Medulla oblongata (tissue), 1 donor: ENCODE measurements around the gene HOATZ.

Experiments used
- DNase-seq: peaks from one replicate; pipeline ENCODE4 v3.0.0-alpha.2; 2015; ENCODE audit errors: extremely low spot score

The HOATZ gene

GRCh38 chr11:111577821-111578220 lies 63.2 kb downstream of the HOATZ start:
- no peak for DNase-seq

GRCh38 chr11:111581341-111581740 lies 66.8 kb downstream of the HOATZ start:
- DNase-seq, result no peak

- DNase-seq, result no peak
These were observed 67.6 kb downstream of the HOATZ start for GRCh38 chr11:111582163-111582562.

GRCh38 chr11:111582881-111583280 lies 68.3 kb downstream of the HOATZ start:
- no peak for DNase-seq

GRCh38 chr11:111585371-111585770 lies 70.8 kb downstream of the HOATZ start:
- no peak for DNase-seq

- DNase-seq, result peak; percentile 70
These were observed 71.8 kb downstream of the HOATZ start for GRCh38 chr11:111586388-111586831.
